Measurements from ENCODE around the gene USP16. TPM values are rescaled to one million over a fixed set of nuclear protein-coding genes. Genes with fewer than 3 reads are reported as not detected.
"Not testable (repeated sequence)": the region's sequence is repeated elsewhere in the genome, so short reads cannot be mapped to it uniquely, and the experiment has no call there.

USP16 gene
- total RNA-seq, 2 donors from 2014 or later = 33.3 to 34.2 TPM

GRCh38 chr21:29074007-29074376 is 49.5 kb downstream of the USP16 start:
- no peak for TF ChIP-seq CTCF (IDR thresholded peaks at IDR 0.05)
- no peak for DNase-seq
- Histone ChIP-seq H3K27me3 (no peaks in the 10 kb centered on the region), H3K27ac (peak overlapping the region; percentile 95), H3K4me1 (no peaks in the 10 kb centered on the region), H3K9me3 (no peaks in the 10 kb centered on the region), H3K4me3 (peak overlapping the region; percentile 95), H3K9ac (ENCODE audit: low read depth in 2 of 2, low read length in 2 of 2) (peak overlapping the region; percentile 60 to 93), H3K36me3 (no peaks in the 10 kb centered on the region)
- intact Hi-C loops (cut with DNase I) = no loop called here

GRCh38 chr21:29074783-29075182 is 50.3 kb downstream of the USP16 start:
- no peaks in the 10 kb centered on the region for H3K27me3 ChIP-seq
- H3K9ac ChIP-seq (ENCODE audit: low read depth in 2 of 2, low read length in 2 of 2) = no peak overlapping the region
- DNase-seq = no peak
- H3K4me1 ChIP-seq = no peaks in the 10 kb centered on the region
- no peak overlapping the region for H3K4me3 ChIP-seq
- no peaks in the 10 kb centered on the region for H3K36me3 ChIP-seq
- H3K9me3 ChIP-seq = no peaks in the 10 kb centered on the region
- intact Hi-C loops (cut with DNase I) = no loop called here
- H3K27ac ChIP-seq = no peak overlapping the region
- no peak for TF ChIP-seq CTCF (IDR thresholded peaks at IDR 0.05)

DNA sequence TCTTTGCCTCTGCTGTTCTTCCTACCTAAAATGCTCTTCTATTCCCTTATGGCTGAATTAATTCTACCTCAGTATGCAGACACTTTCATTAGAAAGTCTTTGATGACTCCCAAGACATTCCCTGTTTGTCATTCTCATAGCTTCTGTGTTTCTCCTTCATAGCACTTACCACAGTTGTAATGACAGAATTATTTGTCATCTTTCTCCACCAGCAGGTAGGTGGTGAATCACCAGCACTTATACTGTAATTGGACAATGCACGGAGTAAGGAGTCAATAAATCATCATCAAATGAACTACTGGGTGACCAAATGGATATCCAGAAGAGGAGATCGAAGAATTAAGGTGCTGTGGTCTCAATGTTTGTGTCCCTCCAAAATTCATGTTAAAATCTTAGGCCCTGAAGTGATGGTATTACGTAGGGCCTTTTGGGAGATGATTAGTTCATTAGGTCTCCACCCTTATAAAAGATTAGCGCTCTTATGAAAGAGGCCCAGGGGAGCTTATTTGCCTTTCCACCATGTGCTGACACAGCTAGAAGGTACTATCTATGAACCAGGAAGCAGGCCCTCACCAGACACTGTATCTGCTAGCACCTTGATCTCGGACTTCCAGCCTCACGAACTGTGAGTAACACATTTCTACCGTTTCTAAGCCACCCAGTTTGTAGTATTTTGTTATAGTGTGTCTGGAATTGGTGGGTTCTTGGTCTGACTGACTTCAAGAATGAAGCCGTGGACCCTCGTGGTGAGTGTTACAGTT is 51.4 kb downstream of the USP16 start:
- TF ChIP-seq CTCF (IDR thresholded peaks at IDR 0.05) = no peak
- intact Hi-C loops (cut with DNase I) = no loop called here
- H3K9ac ChIP-seq (ENCODE audit: low read depth in 2 of 2, low read length in 2 of 2) = no peak overlapping the region
- no peaks in the 10 kb centered on the region for H3K9me3 ChIP-seq
- H3K27ac ChIP-seq = peak overlapping the region; percentile 84
- no peak overlapping the region for H3K4me3 ChIP-seq
- no peaks in the 10 kb centered on the region for H3K4me1 ChIP-seq
- H3K27me3 ChIP-seq = no peaks in the 10 kb centered on the region
- H3K36me3 ChIP-seq = no peaks in the 10 kb centered on the region
- no peak for DNase-seq

- peak overlapping the region; percentile 54 to 59 for H3K9ac ChIP-seq (ENCODE audit: low read depth in 2 of 2, low read length in 2 of 2)
- H3K36me3 ChIP-seq; H3K4me1 ChIP-seq; intact Hi-C loops (cut with DNase I); H3K9me3 ChIP-seq; H3K27me3 ChIP-seq: not testable (repeated sequence)
- peak; percentile 86 for DNase-seq
- H3K27ac ChIP-seq = peak overlapping the region; percentile 84
- H3K4me3 ChIP-seq = peak overlapping the region; percentile 39
These were observed 52.5 kb downstream of the USP16 start for GRCh38 chr21:29076731-29077640.

GRCh38 chr21:29077651-29078090 is 53.2 kb downstream of the USP16 start:
- Histone ChIP-seq H3K27ac (peak overlapping the region; percentile 84), H3K9me3 (no peaks in the 10 kb centered on the region), H3K27me3 (no peaks in the 10 kb centered on the region), H3K4me1 (no peaks in the 10 kb centered on the region), H3K9ac (ENCODE audit: low read depth in 2 of 2, low read length in 2 of 2) (peak overlapping the region; percentile 54 to 59), H3K36me3 (no peaks in the 10 kb centered on the region), H3K4me3 (peak overlapping the region; percentile 39)
- peak; percentile 43 for DNase-seq
- TF ChIP-seq CTCF (IDR thresholded peaks at IDR 0.05) = no peak
- intact Hi-C loops (cut with DNase I) = no loop called here

Data from colonic mucosa (tissue), 4 donors.